GM12878 (cell line): ENCODE measurements around the gene AXL. TPM values are rescaled to one million over a fixed set of nuclear protein-coding genes. Genes with fewer than 3 reads are reported as not detected.

ENCODE experiments used
- ATAC-seq: fragments of 200-7000 bp; cut with Tn5 transposase; 3 replicates; pipeline ENCODE4 v1.9.1; 2020; ENCODE audit warnings: mild to moderate bottlenecking, moderate library complexity
- BruUV-seq: library from RNA; stranded (reverse); fragments of 400-500 nt; replicated peaks from 2 replicates; lab custom pipeline; 2021; lab: Mats Ljungman, UMichigan
- CTCF ChIA-PET: fragments of 300-600 bp; sonication (Branson Sonifier 250); formaldehyde crosslinking; extraction: SDS; loops from one replicate; lab custom pipeline; 2021; ENCODE audit warnings: inconsistent platforms; lab: Yijun Ruan, JAX
- POLR2A ChIA-PET: fragments of 350-600 bp; formaldehyde crosslinking; extraction: SDS; loops from one replicate; lab custom pipeline; 2021; ENCODE audit warnings: inconsistent platforms; lab: Charles Lee
- RAD21 ChIA-PET: fragments of 300-600 bp; sonication (Branson Sonifier 250); formaldehyde crosslinking; loops from one replicate; lab custom pipeline; 2023; ENCODE audit warnings: antibody characterized with exemption; ENCODE audit not compliant: unreplicated experiment; lab: Charles Lee
- SMC1A ChIA-PET: fragments of 300-600 bp; sonication (Branson Sonifier 250); formaldehyde crosslinking; loops from one replicate; lab custom pipeline; 2023; ENCODE audit not compliant: unreplicated experiment, uncharacterized antibody; lab: Charles Lee
- DNase-seq: peaks from one replicate; pipeline ENCODE4 v3.0.0-alpha.2; 2011; ENCODE audit warnings: low read depth, low spot score
- FAIRE-seq: peaks from 3 replicates; lab custom pipeline; 2011; peaks lifted over from hg19 to GRCh38; lab: Jason Lieb, UNC
- H2AFZ ChIP-seq: 2 replicates; pipeline ENCODE4 v1.6.0; 2011; ENCODE audit warnings: low read depth, low read length, control low read depth; ENCODE audit not compliant: control insufficient read depth
- H3K27ac ChIP-seq: 2 replicates; pipeline ENCODE4 v1.5.1; 2011; ENCODE audit warnings: control low read depth; ENCODE audit not compliant: control insufficient read depth, insufficient read depth
- H3K27me3 ChIP-seq, 2 experiments: replicated peaks in 1 of 2; 2 replicates each; pipeline versions ENCODE4 v1.6.0 to v1.6.1; 2011; ENCODE audit warnings: low read length in 1 of 2; ENCODE audit not compliant: control insufficient read depth in 2 of 2, insufficient read depth in 2 of 2
- H3K36me3 ChIP-seq, 2 experiments: 2 replicates each; pipeline ENCODE4 v1.5.1; 2011; ENCODE audit warnings: low read length in 1 of 2; ENCODE audit not compliant: control insufficient read depth in 2 of 2, insufficient read depth in 2 of 2
- H3K4me1 ChIP-seq: 2 replicates; pipeline ENCODE4 v1.6.1; 2011; ENCODE audit warnings: mild to moderate bottlenecking, low read length, moderate library complexity, mixed read lengths; ENCODE audit not compliant: control insufficient read depth, insufficient read depth
- H3K4me2 ChIP-seq: 2 replicates; pipeline ENCODE4 v1.6.0; 2011; ENCODE audit warnings: control low read depth; ENCODE audit not compliant: control insufficient read depth, insufficient read depth
- H3K4me3 ChIP-seq: fragments of 200-600 bp; sonication (generic); 2 replicates; pipeline ENCODE4 v1.5.1; 2016
- H3K79me2 ChIP-seq: 2 replicates; pipeline ENCODE4 v1.6.0; 2011; ENCODE audit warnings: low read length; ENCODE audit not compliant: control insufficient read depth, insufficient read depth
- H3K9ac ChIP-seq: 2 replicates; pipeline ENCODE4 v1.8.0; 2011; ENCODE audit warnings: low read length, control low read depth, mixed read lengths; ENCODE audit not compliant: control insufficient read depth, insufficient read depth
- H3K9me3 ChIP-seq: replicated peaks from 3 replicates; pipeline ENCODE4 v1.5.1; 2011; ENCODE audit warnings: mild to moderate bottlenecking, low read length; ENCODE audit not compliant: control insufficient read depth, insufficient read depth
- H4K20me1 ChIP-seq: 2 replicates; pipeline ENCODE4 v1.6.0; 2011; ENCODE audit not compliant: control insufficient read depth, insufficient read depth
- BHLHE40 ChIP-seq, 2 experiments: fragments of 450-650 bp in 1 of 2; IDR thresholded peaks; 2 replicates each; pipeline ENCODE4 v1.6.1; 2011 to 2017; ENCODE audit warnings: low read depth in 2 of 2, borderline replicate concordance in 1 of 2, improper control_type of control experiment in 1 of 2, low read length in 1 of 2, mild to moderate bottlenecking in 1 of 2
- FOS ChIP-seq: IDR thresholded peaks from 3 replicates; pipeline ENCODE4 v1.6.1; 2011; ENCODE audit warnings: borderline replicate concordance; ENCODE audit not compliant: insufficient read length; ENCODE audit errors: extremely low read depth
- IRF5 ChIP-seq: fragments of 450-650 bp; IDR thresholded peaks from 2 replicates; pipeline ENCODE4 v1.6.1; 2017; ENCODE audit warnings: borderline replicate concordance
- NBN ChIP-seq: fragments of 450-650 bp; IDR thresholded peaks from 2 replicates; pipeline ENCODE4 v1.6.1; 2016
- NR2C2 ChIP-seq: IDR thresholded peaks from 2 replicates; pipeline ENCODE4 v1.6.1; 2011; ENCODE audit warnings: borderline replicate concordance, low read depth; ENCODE audit not compliant: control insufficient read depth, insufficient read length
- PKNOX1 ChIP-seq: fragments of 450-650 bp; IDR thresholded peaks from 2 replicates; pipeline ENCODE4 v1.6.1; 2016; ENCODE audit warnings: mild to moderate bottlenecking
- PML ChIP-seq: IDR thresholded peaks from 2 replicates; pipeline ENCODE4 v1.6.1; 2012; ENCODE audit warnings: low read length, inconsistent platforms
- POU2F2 ChIP-seq: IDR thresholded peaks from 3 replicates; pipeline ENCODE4 v1.6.1; 2011; ENCODE audit warnings: low read depth, mild to moderate bottlenecking, low read length, borderline replicate concordance
- SMAD5 ChIP-seq: IDR thresholded peaks from 2 replicates; pipeline ENCODE4 v1.6.1; 2016; ENCODE audit warnings: antibody characterized with exemption, low read depth
- YY1 ChIP-seq: IDR thresholded peaks from 2 replicates; pipeline ENCODE4 v1.6.1; 2011; ENCODE audit warnings: low read depth, mild to moderate bottlenecking, low read length
- ZNF592 ChIP-seq: fragments of 450-650 bp; IDR thresholded peaks from 2 replicates; pipeline ENCODE4 v1.6.1; 2017; ENCODE audit warnings: mild to moderate bottlenecking, moderate library complexity
- WGBS: methylation state at CpG from one replicate; pipeline ENCODE4 v1.1.6; 2016; ENCODE audit warnings: low lambda C conversion rate; ENCODE audit not compliant: insufficient replicate concordance, insufficient coverage; ENCODE audit errors: missing lambda C conversion rate; 5-methylcytosine and 5-hydroxymethylcytosine counted together
- in situ Hi-C: fragments of 300-500 bp; cut with MboI; formaldehyde crosslinking; loops from 9 replicates; pipeline ENCODE4 v1.14.3; 2018; ENCODE audit warnings: mixed read lengths
- intact Hi-C: fragments of 100-400 bp; cut with micrococcal nuclease; formaldehyde crosslinking; loops from one replicate; pipeline ENCODE4 v1.14.2; 2022; ENCODE audit not compliant: unreplicated experiment
- polyA plus RNA-seq, 11 experiments: library from polyadenylated mRNA; depleted of rRNA in 4 of 11; unstranded in 6 of 11; stranded (reverse) in 5 of 11; fragments of >200 nt; fragmentation: Nextera tagmentation in 4 of 11; fragmentation: Illumina TruSeq in 1 of 11; extraction: Ambion mirVana in 4 of 11; extraction: Trizol in 1 of 11; gene quantifications; 1 replicate in 1 of 11; 2 replicates in 10 of 11; pipeline versions ENCODE4 v1.2.1 to v1.2.3, GENCODE V29; 2011 to 2016; ENCODE audit warnings: inconsistent platforms in 2 of 11, missing spikeins in 2 of 11, low read depth in 1 of 11
- total RNA-seq, 4 experiments: library from RNA; depleted of rRNA in 3 of 4; stranded (reverse); fragments of >200 nt in 3 of 4; fragmentation: Illumina TruSeq in 1 of 4; extraction: Trizol in 1 of 4; gene quantifications; 2 replicates each; pipeline versions ENCODE4 v1.2.1 to v1.2.3, GENCODE V29; 2013 to 2021

AXL gene
- total and polyA plus RNA-seq, 10 of the 15 experiments (the other 5 are each of a cell fraction or from before 2014, with no cell fraction given) = under 0.01 to 0.33 (median 0.07) TPM; not detected in 4

GRCh38 chr19:41219924-41220567, 1.0 kb downstream of the AXL start:
- DNase-seq (no peak), FAIRE-seq (no peak)
- Histone ChIP-seq H3K4me3 (no peak overlapping the region), H4K20me1 (no peaks in the 10 kb centered on the region), H3K9me3 (no peaks in the 10 kb centered on the region), H3K27me3 (peaks cover 0 to 4% of the 10 kb centered on the region in 2 experiments; a peak in 2 of 4 replicates), H3K79me2 (no peaks in the 10 kb centered on the region), H2AFZ (no peak overlapping the region)
- SMC1A ChIA-PET = no interaction called here
- WGBS = 22% methylated on average over 15 of the region's 16 CpGs
- CTCF ChIA-PET = no interaction called here
- RAD21 ChIA-PET = no interaction called here
- POLR2A ChIA-PET = no interaction called here
- no TSS peak for BruUV-seq
- TF ChIP-seq NR2C2 (no peak), IRF5 (no peak), YY1 (no peak), ZNF592 (no peak), PML (no peak), SMAD5 (no peak), NBN (no peak), BHLHE40 (IDR thresholded peaks at IDR 0.05; ENCODE audit: borderline replicate concordance in 1 of 2, low read depth in 2 of 2, low read length in 1 of 2) (no peak), PKNOX1 (no peak), POU2F2 (no peak), FOS (no peak)
- TF ChIP-seq, all 136 proteins: peak for 0
- Histone ChIP-seq H3K4me2 (no peak overlapping the region), H3K27ac (no peak overlapping the region), H3K9ac (no peak overlapping the region), H3K4me1 (no peaks in the 10 kb centered on the region), H3K36me3 (no peaks in the 10 kb centered on the region)
- no peak for ATAC-seq
- intact Hi-C loops = no loop called here
- in situ Hi-C loops = no loop called here
